ENCODE data around the gene EFCAB14.

DNA sequence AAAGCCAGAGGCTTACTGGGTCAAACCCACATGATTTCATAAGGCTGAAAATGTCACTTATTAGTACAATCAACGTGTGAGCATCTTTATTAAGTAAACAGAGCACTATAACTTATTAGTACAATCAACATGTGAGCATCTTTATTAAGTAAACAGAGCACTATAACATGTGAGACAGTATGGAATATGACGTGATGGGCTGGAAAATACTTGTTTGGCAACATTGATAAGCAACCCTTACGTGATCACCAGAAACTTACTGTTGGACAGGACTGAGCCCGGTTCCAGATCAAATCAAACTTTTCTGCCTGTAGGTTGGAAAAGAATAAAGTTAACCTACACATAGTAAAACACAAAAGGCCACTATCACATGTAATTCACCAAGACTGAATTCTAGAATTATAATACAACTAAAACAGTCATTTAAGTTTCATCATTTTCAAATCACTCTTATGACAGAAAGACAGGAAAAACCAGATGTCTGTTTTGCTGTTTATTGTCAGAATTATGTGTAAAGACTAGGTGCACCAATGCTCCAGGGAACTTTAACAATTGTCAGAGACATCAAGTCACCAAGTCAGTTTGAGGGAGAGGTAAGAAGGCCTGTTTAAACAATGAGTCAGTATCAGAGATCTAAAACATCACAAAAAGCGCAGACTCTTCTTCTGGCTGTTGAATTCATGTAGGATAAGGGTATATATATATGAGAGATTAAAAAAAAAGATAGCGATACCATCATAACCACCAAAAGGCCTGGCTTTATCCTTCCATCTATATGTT, 66.4 kb downstream of the EFCAB14 start:
- TF ChIP-seq SIN3B (IDR thresholded peaks at IDR 0.05; ENCODE audit: low read depth) (no peak), ZNF785 (CRISPR knock-in tag; IDR thresholded peaks at IDR 0.05) (no peak)
- TF ChIP-seq, protein P1, sequence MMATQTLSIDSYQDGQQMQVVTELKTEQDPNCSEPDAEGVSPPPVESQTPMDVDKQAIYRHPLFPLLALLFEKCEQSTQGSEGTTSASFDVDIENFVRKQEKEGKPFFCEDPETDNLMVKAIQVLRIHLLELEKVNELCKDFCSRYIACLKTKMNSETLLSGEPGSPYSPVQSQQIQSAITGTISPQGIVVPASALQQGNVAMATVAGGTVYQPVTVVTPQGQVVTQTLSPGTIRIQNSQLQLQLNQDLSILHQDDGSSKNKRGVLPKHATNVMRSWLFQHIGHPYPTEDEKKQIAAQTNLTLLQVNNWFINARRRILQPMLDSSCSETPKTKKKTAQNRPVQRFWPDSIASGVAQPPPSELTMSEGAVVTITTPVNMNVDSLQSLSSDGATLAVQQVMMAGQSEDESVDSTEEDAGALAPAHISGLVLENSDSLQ (IDR thresholded peaks at IDR 0.05) = no peak
- TF ChIP-seq, protein P2, sequence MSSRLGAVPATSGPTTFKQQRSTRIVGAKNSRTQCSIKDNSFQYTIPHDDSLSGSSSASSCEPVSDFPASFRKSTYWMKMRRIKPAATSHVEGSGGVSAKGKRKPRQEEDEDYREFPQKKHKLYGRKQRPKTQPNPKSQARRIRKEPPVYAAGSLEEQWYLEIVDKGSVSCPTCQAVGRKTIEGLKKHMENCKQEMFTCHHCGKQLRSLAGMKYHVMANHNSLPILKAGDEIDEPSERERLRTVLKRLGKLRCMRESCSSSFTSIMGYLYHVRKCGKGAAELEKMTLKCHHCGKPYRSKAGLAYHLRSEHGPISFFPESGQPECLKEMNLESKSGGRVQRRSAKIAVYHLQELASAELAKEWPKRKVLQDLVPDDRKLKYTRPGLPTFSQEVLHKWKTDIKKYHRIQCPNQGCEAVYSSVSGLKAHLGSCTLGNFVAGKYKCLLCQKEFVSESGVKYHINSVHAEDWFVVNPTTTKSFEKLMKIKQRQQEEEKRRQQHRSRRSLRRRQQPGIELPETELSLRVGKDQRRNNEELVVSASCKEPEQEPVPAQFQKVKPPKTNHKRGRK (tag; IDR thresholded peaks at IDR 0.05) = no peak

All from K562 (cell line).